ENCODE measurements around the gene BRS3. TPM values are rescaled to one million over a fixed set of nuclear protein-coding genes. Genes with fewer than 3 reads are reported as not detected.

BRS3 gene
- total RNA-seq, 1 donor from 2014 or later: 0.10 TPM

GRCh38 chrX:136457303-136457917, 30.3 kb upstream of the BRS3 start:
- Mint-ChIP-seq H3K36me3 (ENCODE audit: insufficient read depth) (no peaks in the 10 kb centered on the region), H3K27me3 (no peaks in the 10 kb centered on the region), H3K4me3 (ENCODE audit: low read depth) (no peak overlapping the region), H3K27ac (no peak overlapping the region), H3K4me1 (ENCODE audit: low read depth) (peaks cover 3% of the 10 kb centered on the region), H3K9me3 (ENCODE audit: low read depth) (peaks cover 2% of the 10 kb centered on the region)
- no peak for TF ChIP-seq CTCF (IDR thresholded peaks at IDR 0.05; ENCODE audit: unreplicated experiment)
- DNase-seq (ENCODE audit: low spot score, unreplicated experiment): no peak

- Mint-ChIP-seq H3K9me3 (ENCODE audit: low read depth) (peaks cover 5% of the 10 kb centered on the region), H3K4me3 (ENCODE audit: low read depth) (no peak overlapping the region), H3K4me1 (ENCODE audit: low read depth) (peaks cover 2% of the 10 kb centered on the region), H3K27ac (no peak overlapping the region), H3K27me3 (no peaks in the 10 kb centered on the region), H3K36me3 (ENCODE audit: insufficient read depth) (no peaks in the 10 kb centered on the region)
- TF ChIP-seq CTCF (IDR thresholded peaks at IDR 0.05; ENCODE audit: unreplicated experiment): no peak
- no peak for DNase-seq (ENCODE audit: low spot score, unreplicated experiment)
These were observed 23.2 kb upstream of the BRS3 start for GRCh38 chrX:136464589-136464988.

- no peak overlapping the region for H3K27ac Mint-ChIP-seq
- H3K27me3 Mint-ChIP-seq: no peaks in the 10 kb centered on the region
- no peak for TF ChIP-seq CTCF (IDR thresholded peaks at IDR 0.05; ENCODE audit: unreplicated experiment)
- no peaks in the 10 kb centered on the region for H3K36me3 Mint-ChIP-seq (ENCODE audit: insufficient read depth)
- H3K4me1 Mint-ChIP-seq (ENCODE audit: low read depth): peaks cover 2% of the 10 kb centered on the region
- peaks cover 11% of the 10 kb centered on the region for H3K9me3 Mint-ChIP-seq (ENCODE audit: low read depth)
- DNase-seq (ENCODE audit: low spot score, unreplicated experiment): no peak
- no peak overlapping the region for H3K4me3 Mint-ChIP-seq (ENCODE audit: low read depth)
These were observed 20.4 kb upstream of the BRS3 start for GRCh38 chrX:136467303-136467702.

GRCh38 chrX:136468391-136469103, 19.2 kb upstream of the BRS3 start:
- Mint-ChIP-seq H3K36me3 (ENCODE audit: insufficient read depth) (no peaks in the 10 kb centered on the region), H3K9me3 (ENCODE audit: low read depth) (peaks cover 12% of the 10 kb centered on the region), H3K27ac (no peak overlapping the region), H3K27me3 (no peaks in the 10 kb centered on the region), H3K4me3 (ENCODE audit: low read depth) (no peak overlapping the region), H3K4me1 (ENCODE audit: low read depth) (peaks cover 2% of the 10 kb centered on the region)
- no peak for DNase-seq (ENCODE audit: low spot score, unreplicated experiment)
- TF ChIP-seq CTCF (IDR thresholded peaks at IDR 0.05; ENCODE audit: unreplicated experiment): no peak

- no peaks in the 10 kb centered on the region for H3K4me1 Mint-ChIP-seq (ENCODE audit: low read depth)
- H3K27me3 Mint-ChIP-seq: no peaks in the 10 kb centered on the region
- H3K9me3 Mint-ChIP-seq (ENCODE audit: low read depth): peaks cover 7% of the 10 kb centered on the region
- no peak overlapping the region for H3K27ac Mint-ChIP-seq
- TF ChIP-seq CTCF (IDR thresholded peaks at IDR 0.05; ENCODE audit: unreplicated experiment): no peak
- H3K36me3 Mint-ChIP-seq (ENCODE audit: insufficient read depth): no peaks in the 10 kb centered on the region
- no peak for DNase-seq (ENCODE audit: low spot score, unreplicated experiment)
- H3K4me3 Mint-ChIP-seq (ENCODE audit: low read depth): no peak overlapping the region
These were observed 14.1 kb upstream of the BRS3 start for GRCh38 chrX:136473663-136474062.
